WTC11 (cell line): ENCODE data around the gene LRRC7. TPM values are rescaled to one million over a fixed set of nuclear protein-coding genes. Genes with fewer than 3 reads are reported as not detected.
A peak's percentile ranks its signal among the peaks of the same experiment; 100 is the strongest.

Experiments used
- ATAC-seq: fragments of 200-7000 bp; cut with Tn5 transposase; 2 replicates; pipeline ENCODE4 v1.10.0; 2021; ENCODE audit warnings: mild to moderate bottlenecking, moderate library complexity
- CTCF ChIA-PET: fragments of 300-600 bp; sonication (Branson Sonifier 250); formaldehyde crosslinking; loops from one replicate; lab custom pipeline; 2021; ENCODE audit warnings: antibody characterized with exemption; lab: Charles Lee
- POLR2A ChIA-PET: fragments of 350-600 bp; sonication (Branson Sonifier 250); formaldehyde crosslinking; loops from one replicate; lab custom pipeline; 2021; ENCODE audit warnings: antibody characterized with exemption; lab: Charles Lee
- DNase-seq: peaks from one replicate; pipeline ENCODE4 v3.0.0; 2021; ENCODE audit warnings: low spot score
- H3K27ac Mint-ChIP-seq: 2 replicates; pipeline ENCODE4 v1.8.0; 2021; ENCODE audit warnings: mixed read lengths
- H3K27me3 Mint-ChIP-seq: 2 replicates; pipeline ENCODE4 v1.8.0; 2021; ENCODE audit warnings: low read depth, mild to moderate bottlenecking, moderate library complexity, mixed read lengths
- H3K36me3 Mint-ChIP-seq: 2 replicates; pipeline ENCODE4 v1.8.0; 2021; ENCODE audit warnings: mixed read lengths
- H3K4me1 Mint-ChIP-seq: 2 replicates; pipeline ENCODE4 v1.8.0; 2022; ENCODE audit warnings: mixed read lengths
- H3K4me3 Mint-ChIP-seq: 2 replicates; pipeline ENCODE4 v1.8.0; 2021; ENCODE audit warnings: mild to moderate bottlenecking, moderate library complexity, mixed read lengths
- H3K9me3 Mint-ChIP-seq: 2 replicates; pipeline ENCODE4 v1.8.0; 2021; ENCODE audit warnings: mixed read lengths
- ATF1 ChIP-seq: sonication (generic); formaldehyde crosslinking; IDR thresholded peaks from 2 replicates; pipeline ENCODE4 v1.8.1; 2023; ENCODE audit warnings: mild to moderate bottlenecking, moderate library complexity, missing genetic modification reagents
- CREB1 ChIP-seq: sonication (generic); formaldehyde crosslinking; IDR thresholded peaks from 2 replicates; pipeline ENCODE4 v1.8.0; 2023; ENCODE audit warnings: mild to moderate bottlenecking, missing genetic modification reagents
- ELF4 ChIP-seq: sonication (generic); formaldehyde crosslinking; IDR thresholded peaks from 2 replicates; pipeline ENCODE4 v1.8.1; 2022; ENCODE audit warnings: low read depth, mild to moderate bottlenecking, moderate library complexity, missing genetic modification reagents
- ESRRA ChIP-seq: sonication (generic); formaldehyde crosslinking; IDR thresholded peaks from 2 replicates; pipeline ENCODE4 v1.8.1; 2022; ENCODE audit warnings: mild to moderate bottlenecking, missing genetic modification reagents, borderline replicate concordance
- FOXP1 ChIP-seq: sonication (generic); formaldehyde crosslinking; IDR thresholded peaks from 2 replicates; pipeline ENCODE4 v1.8.0; 2022; ENCODE audit warnings: missing genetic modification reagents, mild to moderate bottlenecking, moderate library complexity, borderline replicate concordance
- MXD4 ChIP-seq: fragments of 250-450 bp; sonication (Bioruptor Pico); IDR thresholded peaks from 2 replicates; pipeline ENCODE4 v1.8.0; 2021; ENCODE audit warnings: mild to moderate bottlenecking, moderate library complexity, borderline replicate concordance
- MYBL2 ChIP-seq: sonication (generic); formaldehyde crosslinking; IDR thresholded peaks from 2 replicates; pipeline ENCODE4 v1.8.1; 2023; ENCODE audit warnings: mild to moderate bottlenecking, moderate library complexity, missing genetic modification reagents
- NR2C2 ChIP-seq: sonication (generic); formaldehyde crosslinking; IDR thresholded peaks from 2 replicates; pipeline ENCODE4 v1.8.0; 2022; ENCODE audit warnings: mild to moderate bottlenecking, missing genetic modification reagents
- TEAD1 ChIP-seq: sonication (generic); formaldehyde crosslinking; IDR thresholded peaks from 2 replicates; pipeline ENCODE4 v1.8.0; 2022; ENCODE audit warnings: mild to moderate bottlenecking, missing genetic modification reagents
- TEAD4 ChIP-seq: sonication (generic); formaldehyde crosslinking; IDR thresholded peaks from 2 replicates; pipeline ENCODE4 v1.8.0; 2022; ENCODE audit warnings: mild to moderate bottlenecking, missing genetic modification reagents
- ZBTB21 ChIP-seq: sonication (generic); formaldehyde crosslinking; IDR thresholded peaks from 2 replicates; pipeline ENCODE4 v1.8.1; 2023; ENCODE audit warnings: mild to moderate bottlenecking, missing genetic modification reagents, borderline replicate concordance
- ZNF416 ChIP-seq: fragments of 250-450 bp; sonication (Bioruptor Pico); IDR thresholded peaks from 2 replicates; pipeline ENCODE4 v1.9.0; 2021; ENCODE audit warnings: mild to moderate bottlenecking, inconsistent platforms
- ZNF423 ChIP-seq: fragments of 250-450 bp; sonication (Bioruptor Pico); IDR thresholded peaks from 2 replicates; pipeline ENCODE4 v2.1.2; 2022; ENCODE audit warnings: mild to moderate bottlenecking, moderate library complexity
- total RNA-seq: library from RNA; stranded (reverse); gene quantifications from 3 replicates; pipeline ENCODE4 v1.2.3, GENCODE V29; 2021
- TF ChIP-seq, protein P1 (sequence below): sonication (generic); formaldehyde crosslinking; IDR thresholded peaks from 2 replicates; pipeline ENCODE4 v1.8.1; 2022; ENCODE audit warnings: mild to moderate bottlenecking, missing genetic modification reagents, moderate library complexity, borderline replicate concordance
- TF ChIP-seq, protein P2 (sequence below): sonication (generic); formaldehyde crosslinking; IDR thresholded peaks from 2 replicates; pipeline ENCODE4 v1.8.1; 2023; ENCODE audit warnings: mild to moderate bottlenecking, missing genetic modification reagents, borderline replicate concordance
- TF ChIP-seq, protein P3 (sequence below): sonication (generic); formaldehyde crosslinking; IDR thresholded peaks from 2 replicates; pipeline ENCODE4 v1.8.1; 2023; ENCODE audit warnings: mild to moderate bottlenecking, missing genetic modification reagents, moderate library complexity
- TF ChIP-seq, protein P4 (sequence below): sonication (generic); formaldehyde crosslinking; IDR thresholded peaks from 2 replicates; pipeline ENCODE4 v1.8.1; 2022; ENCODE audit warnings: mild to moderate bottlenecking, moderate library complexity, missing genetic modification reagents
- TF ChIP-seq, protein P5 (sequence below): sonication (generic); formaldehyde crosslinking; IDR thresholded peaks from 2 replicates; pipeline ENCODE4 v1.8.0; 2023; ENCODE audit warnings: mild to moderate bottlenecking, missing genetic modification reagents

Gene LRRC7
- total RNA-seq, 1 experiment from 2014 or later = not detected

DNA sequence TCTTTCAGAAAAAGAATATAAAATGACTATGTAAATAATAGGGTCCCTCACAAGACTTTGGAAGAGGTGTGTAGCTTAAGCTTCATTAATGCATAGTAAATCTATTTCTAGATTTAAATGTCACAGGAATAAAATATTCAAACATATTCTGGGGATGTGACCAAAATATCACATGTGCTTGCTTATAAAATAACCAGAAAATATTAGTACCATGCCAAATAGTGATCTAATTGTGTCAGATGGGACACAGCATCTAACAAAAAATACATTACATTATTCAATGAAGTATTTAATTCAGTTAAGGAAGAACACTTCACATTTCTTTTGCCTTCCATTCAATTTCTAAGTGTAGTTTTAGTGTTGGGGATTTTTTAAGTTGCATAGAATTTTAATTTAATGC lies 458.1 kb downstream of the LRRC7 start (continued):
- TF ChIP-seq MYBL2 (CRISPR knock-in tag) = no peak
- TF ChIP-seq, protein P1, sequence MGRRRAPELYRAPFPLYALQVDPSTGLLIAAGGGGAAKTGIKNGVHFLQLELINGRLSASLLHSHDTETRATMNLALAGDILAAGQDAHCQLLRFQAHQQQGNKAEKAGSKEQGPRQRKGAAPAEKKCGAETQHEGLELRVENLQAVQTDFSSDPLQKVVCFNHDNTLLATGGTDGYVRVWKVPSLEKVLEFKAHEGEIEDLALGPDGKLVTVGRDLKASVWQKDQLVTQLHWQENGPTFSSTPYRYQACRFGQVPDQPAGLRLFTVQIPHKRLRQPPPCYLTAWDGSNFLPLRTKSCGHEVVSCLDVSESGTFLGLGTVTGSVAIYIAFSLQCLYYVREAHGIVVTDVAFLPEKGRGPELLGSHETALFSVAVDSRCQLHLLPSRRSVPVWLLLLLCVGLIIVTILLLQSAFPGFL = no peak

DNA sequence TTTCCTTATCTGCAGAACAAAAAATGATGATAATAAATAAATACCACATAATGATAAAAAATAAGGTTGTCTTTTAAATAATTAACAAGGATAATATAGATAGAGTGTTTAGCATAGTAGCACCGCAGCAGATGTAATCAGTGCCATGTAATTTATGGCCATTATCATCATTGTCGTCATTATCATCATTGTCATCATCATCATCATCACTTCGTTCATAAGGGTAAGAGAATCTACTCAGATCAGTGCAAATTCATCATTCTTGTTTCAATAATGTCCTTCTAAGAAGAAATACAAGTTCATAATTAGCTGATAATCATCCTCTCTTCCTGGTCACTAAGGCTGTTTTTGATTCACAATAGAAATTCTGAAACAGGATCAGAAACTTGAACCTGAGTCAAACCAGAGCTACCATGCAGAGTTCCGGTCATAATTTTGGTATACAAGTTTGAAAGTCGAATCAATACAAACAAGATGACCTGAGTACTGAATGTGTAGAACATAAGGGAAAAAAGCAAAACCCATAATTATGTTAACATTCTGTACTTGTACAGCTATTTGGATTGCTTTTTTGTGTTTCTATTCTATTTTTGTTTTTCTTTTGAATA lies 465.6 kb downstream of the LRRC7 start:
- ChIA-PET POLR2A (no interaction called here), CTCF (no interaction called here)
- ATAC-seq (no peak), DNase-seq (no peak)
- no peaks in the 10 kb centered on the region for H3K27me3 Mint-ChIP-seq
- no peak overlapping the region for H3K4me3 Mint-ChIP-seq
- H3K27ac Mint-ChIP-seq = no peak overlapping the region
- H3K4me1 Mint-ChIP-seq = peaks cover 36% of the 10 kb centered on the region
- no peaks in the 10 kb centered on the region for H3K36me3 Mint-ChIP-seq
- TF ChIP-seq, protein P2, sequence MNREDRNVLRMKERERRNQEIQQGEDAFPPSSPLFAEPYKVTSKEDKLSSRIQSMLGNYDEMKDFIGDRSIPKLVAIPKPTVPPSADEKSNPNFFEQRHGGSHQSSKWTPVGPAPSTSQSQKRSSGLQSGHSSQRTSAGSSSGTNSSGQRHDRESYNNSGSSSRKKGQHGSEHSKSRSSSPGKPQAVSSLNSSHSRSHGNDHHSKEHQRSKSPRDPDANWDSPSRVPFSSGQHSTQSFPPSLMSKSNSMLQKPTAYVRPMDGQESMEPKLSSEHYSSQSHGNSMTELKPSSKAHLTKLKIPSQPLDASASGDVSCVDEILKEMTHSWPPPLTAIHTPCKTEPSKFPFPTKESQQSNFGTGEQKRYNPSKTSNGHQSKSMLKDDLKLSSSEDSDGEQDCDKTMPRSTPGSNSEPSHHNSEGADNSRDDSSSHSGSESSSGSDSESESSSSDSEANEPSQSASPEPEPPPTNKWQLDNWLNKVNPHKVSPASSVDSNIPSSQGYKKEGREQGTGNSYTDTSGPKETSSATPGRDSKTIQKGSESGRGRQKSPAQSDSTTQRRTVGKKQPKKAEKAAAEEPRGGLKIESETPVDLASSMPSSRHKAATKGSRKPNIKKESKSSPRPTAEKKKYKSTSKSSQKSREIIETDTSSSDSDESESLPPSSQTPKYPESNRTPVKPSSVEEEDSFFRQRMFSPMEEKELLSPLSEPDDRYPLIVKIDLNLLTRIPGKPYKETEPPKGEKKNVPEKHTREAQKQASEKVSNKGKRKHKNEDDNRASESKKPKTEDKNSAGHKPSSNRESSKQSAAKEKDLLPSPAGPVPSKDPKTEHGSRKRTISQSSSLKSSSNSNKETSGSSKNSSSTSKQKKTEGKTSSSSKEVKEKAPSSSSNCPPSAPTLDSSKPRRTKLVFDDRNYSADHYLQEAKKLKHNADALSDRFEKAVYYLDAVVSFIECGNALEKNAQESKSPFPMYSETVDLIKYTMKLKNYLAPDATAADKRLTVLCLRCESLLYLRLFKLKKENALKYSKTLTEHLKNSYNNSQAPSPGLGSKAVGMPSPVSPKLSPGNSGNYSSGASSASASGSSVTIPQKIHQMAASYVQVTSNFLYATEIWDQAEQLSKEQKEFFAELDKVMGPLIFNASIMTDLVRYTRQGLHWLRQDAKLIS (CRISPR knock-in tag) = no peak
- TF ChIP-seq ZNF416 (CRISPR knock-in tag) (no peak), ZNF423 (CRISPR knock-in tag) (no peak), ATF1 (no peak), ESRRA (CRISPR knock-in tag) (no peak), FOXP1 (no peak), MXD4 (CRISPR knock-in tag) (no peak), ZBTB21 (CRISPR knock-in tag) (no peak), TEAD1 (CRISPR knock-in tag) (no peak), CREB1 (CRISPR knock-in tag) (no peak)
- TF ChIP-seq, protein P3, sequence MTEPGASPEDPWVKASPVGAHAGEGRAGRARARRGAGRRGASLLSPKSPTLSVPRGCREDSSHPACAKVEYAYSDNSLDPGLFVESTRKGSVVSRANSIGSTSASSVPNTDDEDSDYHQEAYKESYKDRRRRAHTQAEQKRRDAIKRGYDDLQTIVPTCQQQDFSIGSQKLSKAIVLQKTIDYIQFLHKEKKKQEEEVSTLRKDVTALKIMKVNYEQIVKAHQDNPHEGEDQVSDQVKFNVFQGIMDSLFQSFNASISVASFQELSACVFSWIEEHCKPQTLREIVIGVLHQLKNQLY = no peak
- TF ChIP-seq, protein P4, sequence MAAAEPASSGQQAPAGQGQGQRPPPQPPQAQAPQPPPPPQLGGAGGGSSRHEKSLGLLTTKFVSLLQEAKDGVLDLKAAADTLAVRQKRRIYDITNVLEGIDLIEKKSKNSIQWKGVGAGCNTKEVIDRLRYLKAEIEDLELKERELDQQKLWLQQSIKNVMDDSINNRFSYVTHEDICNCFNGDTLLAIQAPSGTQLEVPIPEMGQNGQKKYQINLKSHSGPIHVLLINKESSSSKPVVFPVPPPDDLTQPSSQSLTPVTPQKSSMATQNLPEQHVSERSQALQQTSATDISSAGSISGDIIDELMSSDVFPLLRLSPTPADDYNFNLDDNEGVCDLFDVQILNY (CRISPR knock-in tag) = no peak
- H3K9me3 Mint-ChIP-seq = no peaks in the 10 kb centered on the region

DNA sequence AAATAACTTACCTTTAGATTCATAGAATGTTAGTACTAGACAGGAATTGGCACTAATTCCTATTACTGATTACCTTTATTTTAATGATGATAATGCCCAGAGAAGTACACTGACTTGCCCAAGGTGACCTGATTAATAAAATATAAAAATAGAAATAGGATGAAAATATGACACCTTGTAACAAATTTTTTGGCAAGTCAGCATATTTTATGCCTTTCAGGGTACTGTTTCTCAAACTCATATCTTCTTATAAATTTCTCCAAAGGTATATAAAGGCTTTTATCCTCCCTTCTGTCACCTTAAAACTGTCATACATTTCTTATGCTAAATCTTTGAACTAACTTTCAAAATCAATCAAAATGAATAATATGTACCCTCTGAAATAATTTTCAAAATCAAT lies 466.2 kb downstream of the LRRC7 start:
- Mint-ChIP-seq H3K36me3 (no peaks in the 10 kb centered on the region), H3K9me3 (no peaks in the 10 kb centered on the region), H3K27ac (no peak overlapping the region), H3K4me1 (peaks cover 36% of the 10 kb centered on the region), H3K4me3 (peak overlapping the region; percentile 19; the same call in 1 of the 2 replicates), H3K27me3 (no peaks in the 10 kb centered on the region)
- ATAC-seq (no peak), DNase-seq (no peak)
- POLR2A ChIA-PET = no interaction called here
- CTCF ChIA-PET = interaction anchor here (0.7 to 1.1 kb wide), 2 partner anchors 108 to 247 kb away, joined by 3 to 4 read pairs; no protein-coding TSS in a partner anchor
- TF ChIP-seq CREB1 (CRISPR knock-in tag) (no peak), NR2C2 (no peak), TEAD4 (no peak), ELF4 (CRISPR knock-in tag) (no peak)
- TF ChIP-seq, protein P4 (CRISPR knock-in tag) = no peak
- TF ChIP-seq, protein P5, sequence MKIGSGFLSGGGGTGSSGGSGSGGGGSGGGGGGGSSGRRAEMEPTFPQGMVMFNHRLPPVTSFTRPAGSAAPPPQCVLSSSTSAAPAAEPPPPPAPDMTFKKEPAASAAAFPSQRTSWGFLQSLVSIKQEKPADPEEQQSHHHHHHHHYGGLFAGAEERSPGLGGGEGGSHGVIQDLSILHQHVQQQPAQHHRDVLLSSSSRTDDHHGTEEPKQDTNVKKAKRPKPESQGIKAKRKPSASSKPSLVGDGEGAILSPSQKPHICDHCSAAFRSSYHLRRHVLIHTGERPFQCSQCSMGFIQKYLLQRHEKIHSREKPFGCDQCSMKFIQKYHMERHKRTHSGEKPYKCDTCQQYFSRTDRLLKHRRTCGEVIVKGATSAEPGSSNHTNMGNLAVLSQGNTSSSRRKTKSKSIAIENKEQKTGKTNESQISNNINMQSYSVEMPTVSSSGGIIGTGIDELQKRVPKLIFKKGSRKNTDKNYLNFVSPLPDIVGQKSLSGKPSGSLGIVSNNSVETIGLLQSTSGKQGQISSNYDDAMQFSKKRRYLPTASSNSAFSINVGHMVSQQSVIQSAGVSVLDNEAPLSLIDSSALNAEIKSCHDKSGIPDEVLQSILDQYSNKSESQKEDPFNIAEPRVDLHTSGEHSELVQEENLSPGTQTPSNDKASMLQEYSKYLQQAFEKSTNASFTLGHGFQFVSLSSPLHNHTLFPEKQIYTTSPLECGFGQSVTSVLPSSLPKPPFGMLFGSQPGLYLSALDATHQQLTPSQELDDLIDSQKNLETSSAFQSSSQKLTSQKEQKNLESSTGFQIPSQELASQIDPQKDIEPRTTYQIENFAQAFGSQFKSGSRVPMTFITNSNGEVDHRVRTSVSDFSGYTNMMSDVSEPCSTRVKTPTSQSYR (CRISPR knock-in tag) = no peak
